HCT116 (cell line): ENCODE data around the gene HOTAIR. TPM values are rescaled to one million over a fixed set of nuclear protein-coding genes. Genes with fewer than 3 reads are reported as not detected.

Experiments used
- ATAC-seq: fragments of 200-7000 bp; cut with Tn5 transposase; 2 replicates; pipeline ENCODE4 v1.9.1; 2020; ENCODE audit warnings: mild to moderate bottlenecking, moderate library complexity
- BruUV-seq: library from RNA; stranded (reverse); fragments of 400-500 nt; replicated peaks from 2 replicates; lab custom pipeline; 2021; lab: Mats Ljungman, UMichigan
- CTCF ChIA-PET: fragments of 300-600 bp; sonication (Branson Sonifier 250); formaldehyde crosslinking; loops from one replicate; lab custom pipeline; 2021; ENCODE audit warnings: antibody characterized with exemption; lab: Charles Lee
- POLR2A ChIA-PET: fragments of 300-600, 350-600 bp; sonication (Branson Sonifier 250); formaldehyde crosslinking; loops from one replicate; lab custom pipeline; 2021; ENCODE audit warnings: antibody characterized with exemption; lab: Charles Lee
- RAD21 ChIA-PET, 2 experiments: fragments of 300-600 bp; sonication (Branson Sonifier 250); formaldehyde crosslinking; loops; one replicate each; lab custom pipeline; 2023; ENCODE audit warnings: low total read pairs in 2 of 2; ENCODE audit not compliant: uncharacterized antibody in 2 of 2, unreplicated experiment in 2 of 2, low non-redundant PET in 1 of 2; lab: Charles Lee
- DNase-seq: peaks from one replicate; pipeline ENCODE4 v3.0.0-alpha.2; 2010; ENCODE audit warnings: low read depth, low spot score
- H2AFZ ChIP-seq: fragments of 200-600 bp; shearing (Covaris generic), sonication (generic); 2 replicates; pipeline ENCODE4 v1.6.1; 2017; ENCODE audit warnings: low read depth, mixed run types, mixed read lengths, antibody characterized with exemption, low read length; ENCODE audit not compliant: poor library complexity, severe bottlenecking
- H3K27ac ChIP-seq: 2 replicates; pipeline ENCODE4 v1.5.1; 2012; ENCODE audit warnings: low read depth, low read length
- H3K27me3 ChIP-seq: fragments of 200-600 bp; sonication (generic); 2 replicates; pipeline ENCODE4 v1.6.1; 2016; ENCODE audit warnings: mixed run types, low read length, mixed read lengths; ENCODE audit not compliant: insufficient read depth
- H3K36me3 ChIP-seq, 2 experiments: fragments of 200-500 bp in 1 of 2; fragments of 200-600 bp in 1 of 2; sonication (Bioruptor generic) in 1 of 2; sonication (generic) in 1 of 2; 2 replicates each; pipeline versions ENCODE4 v1.5.1 to v1.6.1; 2014 to 2016; ENCODE audit warnings: low read length in 2 of 2, inconsistent platforms in 1 of 2, mixed read lengths in 1 of 2, mixed run types in 1 of 2; ENCODE audit not compliant: insufficient read depth in 2 of 2, control insufficient read depth in 1 of 2
- H3K4me1 ChIP-seq, 2 experiments: fragments of 200-600 bp in 1 of 2; sonication (generic) in 1 of 2; 2 replicates each; pipeline versions ENCODE4 v1.5.1 to v1.6.1; 2012 to 2017; ENCODE audit warnings: low read length in 2 of 2, inconsistent platforms in 1 of 2, mild to moderate bottlenecking in 1 of 2, mixed read lengths in 1 of 2, mixed run types in 1 of 2, moderate library complexity in 1 of 2; ENCODE audit not compliant: insufficient read depth in 2 of 2, control insufficient read depth in 1 of 2
- H3K4me2 ChIP-seq: fragments of 200-600 bp; sonication (generic); 2 replicates; pipeline ENCODE4 v1.6.1; 2017; ENCODE audit warnings: mixed run types, low read length, mixed read lengths
- H3K4me3 ChIP-seq, 2 experiments: fragments of 200-600 bp in 1 of 2; sonication (generic) in 1 of 2; replicated peaks in 1 of 2; 2 replicates each; pipeline ENCODE4 v1.5.1; 2011 to 2016; ENCODE audit warnings: low read length in 2 of 2, control low read depth in 1 of 2, low read depth in 1 of 2, mild to moderate bottlenecking in 1 of 2, mixed read lengths in 1 of 2, mixed run types in 1 of 2
- H3K79me2 ChIP-seq: fragments of 200-600 bp; sonication (generic); 2 replicates; pipeline ENCODE4 v1.6.1; 2017; ENCODE audit warnings: mild to moderate bottlenecking, mixed run types, low read length, moderate library complexity, mixed read lengths; ENCODE audit not compliant: insufficient read depth
- H3K9ac ChIP-seq: fragments of 200-600 bp; sonication (generic); 2 replicates; pipeline ENCODE4 v1.6.1; 2016; ENCODE audit warnings: low read length, mixed read lengths
- H3K9me2 ChIP-seq: fragments of 200-600 bp; sonication (generic), shearing (Covaris generic); 2 replicates; pipeline ENCODE4 v1.6.1; 2017; ENCODE audit warnings: mixed run types, mild to moderate bottlenecking, moderate library complexity; ENCODE audit not compliant: insufficient read depth
- H3K9me3 ChIP-seq, 2 experiments: fragments of 200-500 bp in 1 of 2; fragments of 200-600 bp in 1 of 2; sonication (Bioruptor generic) in 1 of 2; sonication (generic) in 1 of 2; 2 replicates each; pipeline ENCODE4 v1.6.1; 2014 to 2017; ENCODE audit warnings: low read length in 2 of 2, mixed read lengths in 2 of 2, inconsistent platforms in 1 of 2, low read depth in 1 of 2, mild to moderate bottlenecking in 1 of 2, mixed run types in 1 of 2, moderate library complexity in 1 of 2; ENCODE audit not compliant: control insufficient read depth in 1 of 2, insufficient read depth in 1 of 2
- H4K20me1 ChIP-seq: fragments of 200-600 bp; sonication (generic), shearing (Covaris generic); 2 replicates; pipeline ENCODE4 v1.6.1; 2017; ENCODE audit warnings: mixed run types, mild to moderate bottlenecking, moderate library complexity; ENCODE audit not compliant: insufficient read depth
- EZH2 ChIP-seq: fragments of 200-600 bp; sonication (generic); IDR thresholded peaks from 2 replicates; pipeline ENCODE4 v1.6.1; 2017; ENCODE audit warnings: antibody characterized with exemption, mixed run types
- EZH2phosphoT487 ChIP-seq: fragments of 200-600 bp; IDR thresholded peaks from 2 replicates; pipeline ENCODE4 v1.6.1; 2018; ENCODE audit warnings: antibody characterized with exemption, borderline replicate concordance
- POLR2AphosphoS5 ChIP-seq: IDR thresholded peaks from 2 replicates; pipeline ENCODE4 v1.6.1; 2011; ENCODE audit warnings: mild to moderate bottlenecking, low read depth, low read length, moderate library complexity
- RAD21 ChIP-seq: IDR thresholded peaks from 2 replicates; pipeline ENCODE4 v1.6.1; 2012; ENCODE audit warnings: low read depth, mild to moderate bottlenecking
- SP1 ChIP-seq: IDR thresholded peaks from 2 replicates; pipeline ENCODE4 v1.6.1; 2012; ENCODE audit warnings: low read depth
- SRF ChIP-seq: IDR thresholded peaks from 2 replicates; pipeline ENCODE4 v1.6.1; 2012; ENCODE audit warnings: low read depth
- ZFX ChIP-seq: fragments of 450-650 bp; IDR thresholded peaks from 2 replicates; pipeline ENCODE4 v1.6.1; 2017
- intact Hi-C: fragments of 100-400 bp; cut with micrococcal nuclease; formaldehyde crosslinking; loops from 2 replicates; pipeline ENCODE4 v1.10.0; 2022
- total RNA-seq: library from RNA; stranded (reverse); gene quantifications from one replicate; pipeline ENCODE4 v1.2.1, GENCODE V29; 2021; ENCODE audit not compliant: unreplicated experiment
- TF ChIP-seq, protein P1 (sequence below): IDR thresholded peaks from 2 replicates; pipeline ENCODE4 v1.6.1; 2011; ENCODE audit warnings: mild to moderate bottlenecking, low read length, moderate library complexity; ENCODE audit not compliant: insufficient replicate concordance; ENCODE audit errors: extremely low read depth
- TF ChIP-seq, protein P2 (sequence below): IDR thresholded peaks from 2 replicates; pipeline ENCODE4 v1.6.1; 2012

Gene HOTAIR
- total RNA-seq, 1 experiment from 2014 or later, result 0.25 TPM

DNA sequence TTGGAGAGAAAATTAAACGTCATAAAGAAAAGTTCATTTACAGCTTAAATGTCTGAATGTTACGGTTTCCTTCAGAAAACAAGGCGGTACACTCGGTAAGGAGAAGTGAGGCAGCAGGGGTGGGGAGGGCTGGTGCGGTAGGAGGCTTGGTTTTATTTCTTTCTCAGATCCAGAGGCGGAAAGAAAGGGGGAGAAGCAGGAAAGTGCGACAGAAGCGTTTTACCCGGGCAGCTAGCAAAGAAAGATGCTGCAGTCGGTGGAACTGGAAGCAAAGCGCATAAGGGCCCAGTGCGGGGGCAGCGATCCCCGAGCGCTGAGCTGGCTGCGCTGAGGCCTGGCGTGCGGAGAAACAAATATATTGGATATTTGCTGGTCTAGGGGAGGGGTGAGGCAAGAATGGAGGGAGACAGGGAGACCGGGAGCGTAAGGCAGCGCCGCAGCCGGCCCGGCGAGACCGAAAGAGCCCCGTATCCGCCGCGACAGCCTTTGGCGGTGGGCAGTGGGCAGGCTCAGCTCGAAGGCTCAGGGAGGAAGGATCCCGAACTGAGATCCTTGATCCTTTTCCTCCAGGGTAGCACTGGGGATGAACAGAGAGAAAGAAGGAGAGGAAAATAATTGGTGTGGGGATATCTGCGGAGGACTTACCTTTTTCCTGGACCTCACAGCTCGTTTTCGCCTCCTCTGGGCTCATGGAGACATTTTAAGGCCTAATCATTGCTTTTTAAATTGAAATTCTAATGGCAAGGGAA, 8.2 kb downstream of the HOTAIR start:
- Histone ChIP-seq H4K20me1 (no peaks in the 10 kb centered on the region), H3K4me3 (no peak overlapping the region), H3K9me3 (no peaks in the 10 kb centered on the region), H3K4me1 (no peaks in the 10 kb centered on the region), H3K27ac (no peak overlapping the region), H3K9ac (no peak overlapping the region), H2AFZ (no peak overlapping the region), H3K79me2 (no peaks in the 10 kb centered on the region), H3K36me3 (no peaks in the 10 kb centered on the region), H3K9me2 (no peaks in the 10 kb centered on the region), H3K4me2 (no peak overlapping the region), H3K27me3 (peaks cover 4% of the 10 kb centered on the region; the same call in 1 of the 2 replicates)
- TF ChIP-seq POLR2AphosphoS5 (no peak), EZH2phosphoT487 (no peak), ZFX (no peak)
- TF ChIP-seq, protein P1, sequence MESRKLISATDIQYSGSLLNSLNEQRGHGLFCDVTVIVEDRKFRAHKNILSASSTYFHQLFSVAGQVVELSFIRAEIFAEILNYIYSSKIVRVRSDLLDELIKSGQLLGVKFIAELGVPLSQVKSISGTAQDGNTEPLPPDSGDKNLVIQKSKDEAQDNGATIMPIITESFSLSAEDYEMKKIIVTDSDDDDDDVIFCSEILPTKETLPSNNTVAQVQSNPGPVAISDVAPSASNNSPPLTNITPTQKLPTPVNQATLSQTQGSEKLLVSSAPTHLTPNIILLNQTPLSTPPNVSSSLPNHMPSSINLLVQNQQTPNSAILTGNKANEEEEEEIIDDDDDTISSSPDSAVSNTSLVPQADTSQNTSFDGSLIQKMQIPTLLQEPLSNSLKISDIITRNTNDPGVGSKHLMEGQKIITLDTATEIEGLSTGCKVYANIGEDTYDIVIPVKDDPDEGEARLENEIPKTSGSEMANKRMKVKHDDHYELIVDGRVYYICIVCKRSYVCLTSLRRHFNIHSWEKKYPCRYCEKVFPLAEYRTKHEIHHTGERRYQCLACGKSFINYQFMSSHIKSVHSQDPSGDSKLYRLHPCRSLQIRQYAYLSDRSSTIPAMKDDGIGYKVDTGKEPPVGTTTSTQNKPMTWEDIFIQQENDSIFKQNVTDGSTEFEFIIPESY, result no peak
- no TSS peak for BruUV-seq
- DNase-seq (no peak), ATAC-seq (no peak)
- intact Hi-C loops, result no loop called here
- POLR2A ChIA-PET, result no interaction called here
- CTCF ChIA-PET, result no interaction called here
- RAD21 ChIA-PET, result no interaction called here

DNA sequence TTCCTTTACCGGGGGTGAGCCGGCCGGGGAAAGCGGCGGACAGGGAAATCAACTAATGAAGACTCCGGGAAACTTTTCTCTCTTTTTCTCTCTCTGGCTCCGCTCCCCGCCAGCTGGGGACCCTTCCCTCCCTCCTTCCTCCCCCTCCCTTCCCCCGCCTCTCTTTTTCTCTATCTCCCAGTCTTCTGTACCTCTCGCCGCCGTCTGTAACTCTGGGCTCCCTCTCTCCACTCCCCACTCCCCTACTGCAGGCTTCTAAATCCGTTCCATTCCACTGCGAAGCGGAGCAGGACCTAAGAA, 8.7 kb downstream of the HOTAIR start:
- RAD21 ChIA-PET, result no interaction called here
- no peak overlapping the region for H3K9ac ChIP-seq
- H3K27me3 ChIP-seq, result peaks cover under 1% of the 10 kb centered on the region; the same call in 1 of the 2 replicates
- H3K9me2 ChIP-seq, result no peaks in the 10 kb centered on the region
- H3K27ac ChIP-seq, result no peak overlapping the region
- no peaks in the 10 kb centered on the region for H3K79me2 ChIP-seq
- POLR2A ChIA-PET, result no interaction called here
- CTCF ChIA-PET, result no interaction called here
- TF ChIP-seq RAD21 (no peak), SP1 (no peak), SRF (no peak), EZH2 (no peak)
- TF ChIP-seq, protein P2, sequence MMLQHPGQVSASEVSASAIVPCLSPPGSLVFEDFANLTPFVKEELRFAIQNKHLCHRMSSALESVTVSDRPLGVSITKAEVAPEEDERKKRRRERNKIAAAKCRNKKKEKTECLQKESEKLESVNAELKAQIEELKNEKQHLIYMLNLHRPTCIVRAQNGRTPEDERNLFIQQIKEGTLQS, result no peak
- ATAC-seq (no peak), DNase-seq (no peak)
- no peak overlapping the region for H3K4me3 ChIP-seq
- intact Hi-C loops, result no loop called here
- no peak overlapping the region for H3K4me2 ChIP-seq
- no TSS peak for BruUV-seq
- H4K20me1 ChIP-seq, result no peaks in the 10 kb centered on the region
- no peak overlapping the region for H2AFZ ChIP-seq
- no peaks in the 10 kb centered on the region for H3K9me3 ChIP-seq
- no peaks in the 10 kb centered on the region for H3K4me1 ChIP-seq
- no peaks in the 10 kb centered on the region for H3K36me3 ChIP-seq
